PC-3 (cell line): Measurements from ENCODE around the gene NKIRAS2. TPM values are rescaled to one million over a fixed set of nuclear protein-coding genes. Genes with fewer than 3 reads are reported as not detected.

ENCODE experiments used
- ATAC-seq: fragments of 200-7000 bp; cut with Tn5 transposase; 2 replicates; pipeline ENCODE4 v1.9.1; 2020; ENCODE audit warnings: mild to moderate bottlenecking, moderate library complexity
- BruUV-seq: library from RNA; stranded (reverse); fragments of 400-500 nt; replicated peaks from 2 replicates; lab custom pipeline; 2021; lab: Mats Ljungman, UMichigan
- CTCF ChIA-PET: fragments of 300-600 bp; sonication (Branson Sonifier 250); formaldehyde crosslinking; loops from one replicate; lab custom pipeline; 2022; ENCODE audit warnings: antibody characterized with exemption; lab: Charles Lee
- POLR2A ChIA-PET: fragments of 300-600 bp; sonication (Branson Sonifier 250); formaldehyde crosslinking; loops from one replicate; lab custom pipeline; 2022; ENCODE audit warnings: antibody characterized with exemption; ENCODE audit not compliant: unreplicated experiment; lab: Charles Lee
- DNase-seq: peaks from one replicate; pipeline ENCODE4 v3.0.0-alpha.2; 2015
- H2AFZ ChIP-seq: fragments of 300-600 bp; sonication (generic); 2 replicates; pipeline ENCODE4 v1.6.0; 2016; ENCODE audit warnings: antibody characterized with exemption, low read length
- H3F3A ChIP-seq: fragments of 300-600 bp; sonication (generic); one replicate; pipeline ENCODE4 v1.6.0; 2017; ENCODE audit warnings: antibody characterized with exemption, low read length, control low read depth, mild to moderate bottlenecking; ENCODE audit not compliant: unreplicated experiment
- H3K27ac ChIP-seq: fragments of 300-600 bp; sonication (generic); 2 replicates; pipeline ENCODE4 v1.5.1; 2016; ENCODE audit warnings: mild to moderate bottlenecking, low read length
- H3K27me3 ChIP-seq: fragments of 300-600 bp; sonication (generic); 2 replicates; pipeline ENCODE4 v1.6.1; 2016; ENCODE audit warnings: low read length, mixed read lengths
- H3K36me3 ChIP-seq: fragments of 300-600 bp; sonication (generic); 2 replicates; pipeline ENCODE4 v1.6.1; 2016; ENCODE audit warnings: low read depth, mixed run types, low read length, mixed read lengths
- H3K4me1 ChIP-seq: fragments of 300-600 bp; sonication (generic); 2 replicates; pipeline ENCODE4 v1.5.1; 2016; ENCODE audit warnings: low read length; ENCODE audit not compliant: insufficient read depth
- H3K4me2 ChIP-seq: fragments of 300-600 bp; sonication (generic); 2 replicates; pipeline ENCODE4 v1.6.0; 2016; ENCODE audit warnings: low read length
- H3K4me3 ChIP-seq: fragments of 300-600 bp; sonication (generic); 2 replicates; pipeline ENCODE4 v1.5.1; 2016; ENCODE audit warnings: mild to moderate bottlenecking, low read length, mixed read lengths
- H3K79me2 ChIP-seq: fragments of 300-600 bp; sonication (generic); 2 replicates; pipeline ENCODE4 v1.6.1; 2017; ENCODE audit warnings: low read length, mixed read lengths
- H3K9ac ChIP-seq: fragments of 300-600 bp; sonication (generic); 2 replicates; pipeline ENCODE4 v1.6.0; 2016; ENCODE audit warnings: mild to moderate bottlenecking, low read length
- H3K9me2 ChIP-seq: fragments of 300-600 bp; sonication (generic); replicated peaks from 2 replicates; pipeline ENCODE4 v1.6.1; 2016; ENCODE audit warnings: mixed run types, low read length, mixed read lengths
- H3K9me3 ChIP-seq: fragments of 300-600 bp; sonication (generic); 2 replicates; pipeline ENCODE4 v1.6.1; 2016; ENCODE audit warnings: low read length, mixed read lengths
- H4K20me1 ChIP-seq: fragments of 300-600 bp; sonication (generic); 2 replicates; pipeline ENCODE4 v1.6.1; 2016; ENCODE audit warnings: low read length, mixed read lengths
- CTCF ChIP-seq: fragments of 300-600 bp; sonication (generic); conservative IDR thresholded peaks from 2 replicates; pipeline ENCODE4 v1.5.1; 2017; ENCODE audit warnings: antibody characterized with exemption, low read depth, mild to moderate bottlenecking, low read length
- EZH2 ChIP-seq: fragments of 300-600 bp; sonication (generic); IDR thresholded peaks from one replicate; pipeline ENCODE4 v1.6.1; 2017; ENCODE audit warnings: antibody characterized with exemption, mild to moderate bottlenecking, low read length; ENCODE audit not compliant: unreplicated experiment
- EZH2phosphoT487 ChIP-seq: fragments of 300-600 bp; sonication (generic); IDR thresholded peaks from 2 replicates; pipeline ENCODE4 v1.6.1; 2018; ENCODE audit warnings: mild to moderate bottlenecking, antibody characterized with exemption, low read length, borderline replicate concordance
- intact Hi-C: fragments of 100-400 bp; cut with micrococcal nuclease; formaldehyde crosslinking; loops from 2 replicates; pipeline ENCODE4 v1.9.0; 2023
- total RNA-seq: library from RNA; depleted of rRNA; stranded (reverse); fragments of >200 nt; gene quantifications from 2 replicates; pipeline ENCODE4 v1.2.3, GENCODE V29; 2014

The NKIRAS2 gene
- total RNA-seq, 1 experiment from 2014 or later, result 39.4 TPM

GRCh38 chr17:42068979-42069378, 49.1 kb downstream of the NKIRAS2 start:
- H3K27me3 ChIP-seq, result 0 out of 2 replicates have a peak, but pooled peaks cover 8% of the 10 kb centered on the region
- no peak overlapping the region for H3K4me2 ChIP-seq
- ATAC-seq (peak; percentile 37; the same call in 1 of the 2 replicates), DNase-seq (no peak)
- H3K4me3 ChIP-seq, result no peak overlapping the region
- H2AFZ ChIP-seq, result no peak overlapping the region
- intact Hi-C loops, result no loop called here
- no peaks in the 10 kb centered on the region for H4K20me1 ChIP-seq
- TF ChIP-seq EZH2phosphoT487 (no peak), CTCF (no peak), EZH2 (no peak)
- no peaks in the 10 kb centered on the region; the same call in 1 of the 2 replicates for H3K36me3 ChIP-seq
- no peaks in the 10 kb centered on the region for H3K9me2 ChIP-seq
- no TSS peak for BruUV-seq
- H3K27ac ChIP-seq, result no peak overlapping the region
- H3K4me1 ChIP-seq, result no peaks in the 10 kb centered on the region
- no peaks in the 10 kb centered on the region for H3K9me3 ChIP-seq
- ChIA-PET CTCF (no interaction called here), POLR2A (no interaction called here)
- no peak overlapping the region for H3K9ac ChIP-seq
- H3F3A ChIP-seq, result no peaks in the 10 kb centered on the region
- no peaks in the 10 kb centered on the region for H3K79me2 ChIP-seq

- H3K9me2 ChIP-seq, result no peaks in the 10 kb centered on the region
- H3K79me2 ChIP-seq, result no peaks in the 10 kb centered on the region
- ChIA-PET POLR2A (no interaction called here), CTCF (interaction anchor here (0.6 kb wide), 1 partner anchor 18 kb away, joined by 3 read pairs; no protein-coding TSS in a partner anchor)
- TF ChIP-seq EZH2phosphoT487 (no peak), CTCF (no peak), EZH2 (no peak)
- no peaks in the 10 kb centered on the region for H3F3A ChIP-seq
- no peaks in the 10 kb centered on the region; the same call in 1 of the 2 replicates for H3K36me3 ChIP-seq
- peak overlapping the region; percentile 63; the same call in 1 of the 2 replicates for H3K4me2 ChIP-seq
- H3K9ac ChIP-seq, result no peak overlapping the region
- no peak overlapping the region for H3K27ac ChIP-seq
- peak overlapping the region; percentile 57; the same call in 1 of the 2 replicates for H2AFZ ChIP-seq
- H3K27me3 ChIP-seq, result 0 out of 2 replicates have a peak, but pooled peaks cover 8% of the 10 kb centered on the region
- intact Hi-C loops, result no loop called here
- DNase-seq (no peak), ATAC-seq (no peak)
- no peaks in the 10 kb centered on the region for H3K9me3 ChIP-seq
- no peak overlapping the region for H3K4me3 ChIP-seq
- BruUV-seq, result no TSS peak
- H3K4me1 ChIP-seq, result no peaks in the 10 kb centered on the region
- H4K20me1 ChIP-seq, result no peaks in the 10 kb centered on the region
Observed at GRCh38 chr17:42071810-42072209, 51.9 kb downstream of the NKIRAS2 start.
